MM.1S (cell line): ENCODE results near the gene ELMO1.

ENCODE experiments used
- CTCF ChIP-seq: fragments of 300-600 bp; sonication (generic); IDR thresholded peaks from 2 replicates; pipeline ENCODE4 v1.5.1; 2016; ENCODE audit warnings: antibody characterized with exemption, low read length, mixed read lengths
- EZH2phosphoT487 ChIP-seq: fragments of 300-600 bp; sonication (generic); IDR thresholded peaks from 2 replicates; pipeline ENCODE4 v1.6.1; 2018; ENCODE audit warnings: antibody characterized with exemption, low read length

- TF ChIP-seq EZH2phosphoT487 (no peak), CTCF (peak; percentile 88)
Measured at GRCh38 chr7:37198906-37199485, 249.7 kb downstream of the ELMO1 start.
